GM18873 (cell line): ENCODE data around the gene NCBP3.

ENCODE experiments used
- ATAC-seq: cut with Tn5 transposase; IDR thresholded peaks from one replicate; pipeline ENCODE4 v1.9.1; 2021; ENCODE audit warnings: mild to moderate bottlenecking, moderate library complexity, moderate number of reproducible peaks; ENCODE audit not compliant: unreplicated experiment, low FRiP score

NCBP3 gene, protein sequence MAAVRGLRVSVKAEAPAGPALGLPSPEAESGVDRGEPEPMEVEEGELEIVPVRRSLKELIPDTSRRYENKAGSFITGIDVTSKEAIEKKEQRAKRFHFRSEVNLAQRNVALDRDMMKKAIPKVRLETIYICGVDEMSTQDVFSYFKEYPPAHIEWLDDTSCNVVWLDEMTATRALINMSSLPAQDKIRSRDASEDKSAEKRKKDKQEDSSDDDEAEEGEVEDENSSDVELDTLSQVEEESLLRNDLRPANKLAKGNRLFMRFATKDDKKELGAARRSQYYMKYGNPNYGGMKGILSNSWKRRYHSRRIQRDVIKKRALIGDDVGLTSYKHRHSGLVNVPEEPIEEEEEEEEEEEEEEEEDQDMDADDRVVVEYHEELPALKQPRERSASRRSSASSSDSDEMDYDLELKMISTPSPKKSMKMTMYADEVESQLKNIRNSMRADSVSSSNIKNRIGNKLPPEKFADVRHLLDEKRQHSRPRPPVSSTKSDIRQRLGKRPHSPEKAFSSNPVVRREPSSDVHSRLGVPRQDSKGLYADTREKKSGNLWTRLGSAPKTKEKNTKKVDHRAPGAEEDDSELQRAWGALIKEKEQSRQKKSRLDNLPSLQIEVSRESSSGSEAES

GRCh38 chr17:3845621-3846436 is at the start of gene NCBP3:
NCBP3 (minus strand) TSS chr17:3846246; CDS start chr17:3846223, 23 bp downstream.
- ATAC-seq: peak; percentile 82

GRCh38 chr17:3895354-3895753 is 49.3 kb upstream of the NCBP3 start:
- no peak for ATAC-seq

DNA sequence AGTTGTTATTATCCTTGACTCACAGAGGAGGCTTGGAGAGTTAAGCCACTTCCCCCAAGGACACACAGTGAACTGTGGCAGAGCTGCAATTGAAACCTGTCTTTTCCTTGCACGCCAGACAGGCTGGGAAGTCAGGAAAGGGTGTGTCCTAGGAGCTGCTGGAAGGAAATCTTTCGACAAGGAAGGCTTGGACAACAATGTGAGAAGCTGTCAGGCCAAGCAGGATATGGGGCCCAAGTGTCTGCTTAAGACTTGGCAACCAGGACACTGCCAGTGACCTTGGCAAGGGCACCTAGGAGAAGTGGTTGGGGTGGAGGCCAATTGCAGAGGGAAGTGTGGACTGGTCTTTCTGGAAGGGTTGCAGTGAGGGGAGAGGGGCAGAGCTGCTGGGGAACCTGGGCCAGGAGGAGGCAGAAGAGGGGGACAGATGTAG is 48.9 kb upstream of the NCBP3 start:
- ATAC-seq: no peak

GRCh38 chr17:3894188-3894587 is 48.1 kb upstream of the NCBP3 start:
- no peak for ATAC-seq

DNA sequence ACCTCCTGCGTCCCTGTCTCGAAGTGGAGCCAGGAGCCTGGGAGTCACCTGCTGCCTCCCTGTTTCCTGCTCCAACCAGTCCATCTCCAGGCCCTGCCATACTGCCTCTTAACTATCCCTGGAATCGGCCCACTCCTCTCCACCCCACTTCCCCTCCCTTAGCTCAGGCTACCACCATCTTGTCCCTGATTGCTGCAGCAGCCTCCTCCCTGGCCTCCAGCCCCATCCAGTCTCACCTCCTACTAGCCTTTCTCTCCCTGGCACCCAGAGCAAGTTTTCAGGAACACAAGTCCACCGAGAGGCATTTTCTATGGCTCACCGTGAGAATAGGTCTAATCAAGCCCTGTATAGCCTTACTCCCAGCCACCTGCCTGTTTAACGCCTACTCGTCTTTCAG is 47.7 kb upstream of the NCBP3 start:
- ATAC-seq: no peak

DNA sequence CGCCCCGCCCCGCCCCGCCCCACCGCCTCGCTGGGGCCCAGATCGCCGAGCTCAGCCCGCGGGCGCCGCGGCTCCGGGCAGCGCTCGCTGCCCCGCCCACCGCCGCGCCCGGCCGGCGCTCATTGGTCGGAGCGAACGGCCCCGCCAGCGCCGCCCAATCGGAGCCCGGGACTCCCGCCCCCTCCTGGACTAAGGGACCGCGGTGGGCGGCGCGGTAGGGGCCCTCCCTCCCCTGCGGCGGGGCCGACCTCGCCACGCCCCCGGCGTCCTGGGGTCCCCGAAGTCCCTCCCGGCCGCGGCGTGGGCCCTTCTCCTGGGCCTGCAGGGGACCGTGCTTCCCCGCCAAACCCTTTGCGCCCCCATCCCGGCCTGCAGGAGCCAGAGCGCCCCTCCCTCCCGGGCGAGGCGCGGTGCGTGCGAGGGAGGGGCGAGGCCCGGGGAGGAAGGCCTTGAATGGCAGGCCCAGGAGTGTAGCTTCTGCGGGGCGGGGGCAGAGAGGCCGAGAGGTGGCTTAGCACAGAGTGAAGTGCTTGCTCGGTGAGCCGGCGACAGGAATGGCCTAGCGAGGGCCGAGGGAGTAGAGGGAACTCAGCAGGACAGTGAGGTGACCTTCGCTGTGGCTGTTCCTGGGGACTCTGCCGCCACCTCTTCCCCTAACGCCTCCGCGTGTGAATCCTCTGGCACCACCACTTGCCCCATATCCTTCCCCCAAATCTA is 47.1 kb upstream of the NCBP3 start, which contains the start of gene CAMKK1:
TSS of gene CAMKK1 (minus strand) at position 51 of the 717 bp plus-strand sequence. CDS start 7,366 bp downstream, outside the sequence.
- ATAC-seq: peak; percentile 44

GRCh38 chr17:3892095-3892998 is 46.3 kb upstream of the NCBP3 start:
- no peak for ATAC-seq

DNA sequence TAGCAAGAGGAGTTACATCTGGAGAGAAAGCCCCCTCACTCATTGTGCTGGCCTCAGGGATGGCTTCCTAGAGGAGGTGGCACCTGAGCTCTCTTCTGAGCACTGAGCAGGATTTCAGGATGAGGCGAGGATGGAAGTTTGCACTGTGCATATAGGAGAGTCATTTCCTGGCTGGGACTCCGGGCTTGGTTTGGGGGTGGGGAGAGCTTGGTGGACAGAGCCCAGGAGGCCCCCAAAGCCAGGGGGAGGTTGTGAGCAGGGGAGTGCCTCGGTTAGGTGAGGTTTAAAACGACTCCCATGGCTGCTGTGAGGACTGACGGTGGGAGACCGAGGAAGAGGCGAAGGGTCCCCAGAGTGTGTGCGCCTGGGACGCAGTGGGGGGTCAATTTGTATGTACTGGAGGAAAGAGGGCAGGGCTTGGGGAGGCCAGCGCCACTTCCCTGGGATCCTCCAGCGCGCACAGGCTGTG is 45.6 kb upstream of the NCBP3 start:
- ATAC-seq: no peak

GRCh38 chr17:3890878-3891219 is 44.8 kb upstream of the NCBP3 start:
- no peak for ATAC-seq

DNA sequence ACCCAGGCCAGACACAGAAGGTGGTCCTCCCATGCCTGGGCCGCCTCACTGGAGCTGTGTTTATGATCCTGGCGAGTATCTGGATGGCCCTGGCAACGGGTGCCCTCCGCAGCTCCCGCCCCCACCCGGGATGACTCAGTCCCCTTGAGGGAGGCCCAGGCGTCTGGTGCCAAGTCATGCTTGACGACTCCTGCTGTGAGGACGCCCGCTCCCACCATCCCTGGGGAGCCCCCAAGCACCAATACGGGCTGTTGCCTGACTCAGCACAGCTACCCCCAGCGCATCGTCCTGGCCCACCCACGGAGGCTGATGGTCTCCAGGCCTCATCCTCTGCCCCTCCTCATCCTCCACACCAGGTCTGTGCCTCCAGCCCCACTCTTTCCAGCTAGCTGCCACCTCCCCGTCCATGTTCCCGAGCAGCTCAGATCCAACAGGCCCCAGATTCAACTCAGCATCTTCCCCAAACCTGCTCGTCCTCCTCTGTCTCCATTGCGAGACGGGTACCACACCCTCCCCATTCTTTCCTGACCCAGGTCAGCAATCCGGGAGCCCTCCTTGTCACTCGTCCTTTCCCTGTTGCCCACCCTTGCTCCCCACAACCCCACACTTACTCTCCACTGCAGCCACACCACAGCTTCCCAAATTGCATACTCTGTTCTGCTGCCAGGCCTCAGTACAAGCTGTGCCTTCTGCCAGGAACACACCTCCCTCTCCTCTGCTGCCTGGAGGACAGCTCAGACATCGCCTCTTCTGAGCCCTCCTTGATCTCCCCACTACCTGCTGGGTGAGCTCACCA is 44.2 kb upstream of the NCBP3 start:
- ATAC-seq: no peak

DNA sequence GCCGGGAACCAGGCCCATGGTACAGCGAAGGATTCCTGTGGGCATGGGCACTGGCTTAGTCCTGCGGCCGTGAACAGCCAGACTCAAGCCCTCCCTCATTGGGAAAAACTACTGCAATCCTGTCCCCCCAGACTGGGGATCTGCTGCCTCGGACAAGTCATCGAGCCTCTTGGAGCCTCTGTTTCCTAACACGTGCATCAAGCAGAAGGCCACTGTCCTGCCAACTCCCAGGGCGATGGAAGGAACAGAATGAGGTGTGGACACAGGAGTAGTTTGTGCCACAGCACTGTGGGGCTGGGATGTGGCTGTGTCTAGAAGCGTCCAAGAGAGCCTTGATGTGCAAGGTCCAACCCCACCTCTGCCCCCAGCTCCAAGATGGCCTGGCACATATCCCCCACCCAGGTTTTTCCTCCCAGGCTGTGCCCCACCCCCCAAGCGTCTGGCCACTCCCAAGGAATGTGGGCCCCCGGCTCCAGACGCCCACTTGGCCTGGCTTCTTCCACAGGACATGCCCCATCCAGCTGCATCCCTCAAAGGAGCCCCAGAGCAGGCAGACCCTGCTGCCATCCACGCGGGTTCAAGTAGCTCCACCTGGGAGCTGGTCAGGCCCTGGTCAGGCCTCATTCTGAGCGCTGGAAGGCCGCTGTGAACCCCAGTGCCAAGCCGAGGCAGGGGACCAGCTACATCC is 43.4 kb upstream of the NCBP3 start:
- no peak for ATAC-seq

DNA sequence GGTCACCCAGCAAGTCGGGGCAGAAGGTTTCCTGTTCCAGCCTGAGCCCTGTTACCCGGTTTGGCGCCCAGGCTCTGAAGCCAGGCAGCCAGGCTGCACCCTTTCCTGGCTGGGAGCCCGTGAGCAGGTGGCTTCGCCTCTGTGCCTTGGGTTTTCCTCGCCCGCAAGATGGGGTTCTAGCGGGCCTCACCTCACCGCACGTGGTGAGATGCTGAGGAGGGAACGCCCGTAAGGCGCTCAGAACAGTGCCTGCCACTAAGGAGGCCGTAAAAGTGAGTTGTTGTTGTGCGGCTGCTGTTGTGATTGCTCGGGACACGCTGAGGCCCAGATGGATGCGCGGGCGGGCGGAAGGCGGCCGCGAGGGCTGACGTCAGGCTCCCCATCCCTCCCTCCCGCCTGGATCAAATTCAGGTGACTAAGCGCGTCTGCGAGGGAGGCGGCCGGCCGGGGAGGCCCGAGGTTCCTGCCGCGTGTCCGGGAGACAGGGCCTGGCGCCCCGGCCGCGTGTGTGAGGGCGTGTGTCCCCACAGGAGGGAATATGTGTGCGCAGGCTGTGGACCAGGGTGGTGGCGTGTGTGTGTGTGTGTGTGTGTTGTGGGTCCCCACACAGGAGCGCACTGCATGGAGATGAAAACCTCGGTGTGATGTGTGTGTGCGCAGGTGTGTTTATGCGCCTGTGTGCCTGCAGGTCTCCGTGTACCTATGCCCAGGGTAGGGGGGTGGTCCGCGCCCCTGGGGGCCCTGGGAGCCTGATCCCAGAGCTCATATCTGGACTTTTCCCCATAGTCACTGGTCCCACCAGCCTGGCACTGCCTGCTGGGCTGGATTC is 42.5 kb upstream of the NCBP3 start:
- ATAC-seq: no peak

DNA sequence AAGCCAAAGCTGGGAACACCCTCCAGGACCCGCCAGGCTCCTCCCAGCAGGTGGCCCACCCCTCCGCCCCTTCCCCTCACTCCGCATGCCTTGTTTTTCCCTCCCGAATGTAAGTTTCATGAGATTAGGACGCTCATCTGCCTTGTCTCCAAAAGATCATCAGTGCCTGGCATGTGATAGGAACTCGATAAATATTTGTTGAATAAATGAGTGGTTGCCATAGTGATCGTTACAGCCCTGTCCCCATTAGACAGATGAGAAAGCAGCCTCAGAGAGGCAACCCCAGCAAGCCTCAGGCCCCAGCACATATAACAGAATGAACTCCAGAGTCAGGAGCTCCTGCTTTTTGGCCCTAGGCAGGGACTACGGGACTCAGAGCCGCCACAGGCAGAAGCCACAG is 41.8 kb upstream of the NCBP3 start:
- ATAC-seq: no peak

- no peak for ATAC-seq
Observed at GRCh38 chr17:3887394-3887793, 41.3 kb upstream of the NCBP3 start.

DNA sequence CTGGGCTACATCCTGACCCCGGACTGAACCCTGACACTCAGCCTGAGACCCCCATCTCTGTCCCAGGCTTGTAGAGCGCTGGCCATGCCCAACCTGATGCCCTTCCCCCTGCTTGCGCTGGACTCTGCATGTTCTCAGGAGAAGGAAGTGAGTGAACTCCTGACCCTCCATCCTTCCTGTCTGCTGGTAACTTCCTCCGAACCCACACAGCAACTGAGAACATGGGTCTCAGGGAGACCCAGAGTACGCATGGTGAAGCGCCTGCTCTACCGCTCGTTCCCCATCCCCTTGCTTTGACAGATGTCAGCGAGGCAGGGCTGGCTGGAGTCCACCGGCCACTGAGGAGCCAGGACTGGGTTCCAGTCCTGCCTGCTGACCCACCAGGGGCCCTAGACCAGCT is 40.7 kb upstream of the NCBP3 start:
- ATAC-seq: no peak

DNA sequence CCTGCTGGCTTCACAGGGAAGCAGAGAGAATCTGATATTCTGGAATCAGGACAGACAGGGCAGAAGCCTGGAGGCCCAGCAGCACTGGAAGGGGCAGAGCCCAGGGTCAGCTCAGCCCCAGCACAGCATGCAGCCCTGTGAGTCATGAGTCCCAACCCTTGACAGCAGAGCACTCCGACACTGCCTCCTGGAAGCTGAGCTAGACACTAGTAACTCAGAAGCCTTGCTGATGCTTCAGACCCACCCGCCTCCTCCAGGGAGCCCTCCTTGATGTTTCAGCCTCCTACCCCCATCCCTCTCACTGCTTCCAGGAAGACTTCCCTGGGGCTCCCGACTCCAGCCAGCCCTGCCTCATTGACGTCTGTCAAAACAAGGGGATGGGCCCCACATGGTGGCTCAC is 39.9 kb upstream of the NCBP3 start:
- ATAC-seq: no peak

GRCh38 chr17:3885271-3885670 is 39.2 kb upstream of the NCBP3 start:
- no peak for ATAC-seq
